Effector memory CD4-positive, alpha-beta T cell (primary cell): Measurements from ENCODE around the gene TRRAP.

Source experiments
- DNase-seq, 3 donors: peaks; one replicate each; pipeline ENCODE4 v3.0.0-alpha.2; 2020
- H3K27ac ChIP-seq: 2 replicates; pipeline ENCODE4 v1.7.0; 2013; ENCODE audit warnings: mild to moderate bottlenecking, low read length, moderate library complexity; ENCODE audit not compliant: insufficient read depth, poor library complexity, severe bottlenecking
- H3K27me3 ChIP-seq: replicated peaks from 2 replicates; pipeline ENCODE4 v1.7.0; 2013; ENCODE audit warnings: mild to moderate bottlenecking, low read length; ENCODE audit not compliant: insufficient read depth, control insufficient read depth, poor library complexity, severe bottlenecking
- H3K36me3 ChIP-seq: 2 replicates; pipeline ENCODE4 v1.7.0; 2013; ENCODE audit warnings: mild to moderate bottlenecking, low read length, moderate library complexity; ENCODE audit not compliant: control insufficient read depth, insufficient read depth
- H3K4me1 ChIP-seq: 2 replicates; pipeline ENCODE4 v1.7.0; 2013; ENCODE audit warnings: low read length, mild to moderate bottlenecking; ENCODE audit not compliant: control insufficient read depth, insufficient read depth, poor library complexity, severe bottlenecking
- H3K4me3 ChIP-seq: 2 replicates; pipeline ENCODE4 v1.7.0; 2013; ENCODE audit warnings: low read length, low read depth, mild to moderate bottlenecking; ENCODE audit not compliant: insufficient read depth, poor library complexity, severe bottlenecking
- H3K9me3 ChIP-seq: 2 replicates; pipeline ENCODE4 v1.7.0; 2013; ENCODE audit warnings: mild to moderate bottlenecking, low read length, moderate library complexity; ENCODE audit not compliant: control insufficient read depth

Gene TRRAP

GRCh38 chr7:98934267-98934666 lies 55.9 kb downstream of the TRRAP start:
- H3K4me3 ChIP-seq, result no peak overlapping the region
- H3K36me3 ChIP-seq, result peaks cover 78% of the 10 kb centered on the region
- no peak for DNase-seq
- no peaks in the 10 kb centered on the region for H3K27me3 ChIP-seq
- no peaks in the 10 kb centered on the region for H3K9me3 ChIP-seq
- no peak overlapping the region for H3K27ac ChIP-seq
- peaks cover 4% of the 10 kb centered on the region for H3K4me1 ChIP-seq

- Histone ChIP-seq H3K27me3 (no peaks in the 10 kb centered on the region), H3K4me3 (no peak overlapping the region), H3K36me3 (peaks cover 79% of the 10 kb centered on the region), H3K9me3 (no peaks in the 10 kb centered on the region), H3K27ac (no peak overlapping the region), H3K4me1 (no peaks in the 10 kb centered on the region)
- no peak for DNase-seq
Measured at GRCh38 chr7:98935811-98936210, 57.5 kb downstream of the TRRAP start.

- H3K36me3 ChIP-seq, result peaks cover 86% of the 10 kb centered on the region
Measured at GRCh38 chr7:98943336-98943735, 65.0 kb downstream of the TRRAP start.

GRCh38 chr7:98944386-98944785 lies 66.1 kb downstream of the TRRAP start:
- no peak overlapping the region for H3K4me3 ChIP-seq
- H3K36me3 ChIP-seq, result peaks cover 88% of the 10 kb centered on the region
- DNase-seq, result no peak
- no peaks in the 10 kb centered on the region for H3K4me1 ChIP-seq
- H3K9me3 ChIP-seq, result no peaks in the 10 kb centered on the region
- H3K27ac ChIP-seq, result no peak overlapping the region
- no peaks in the 10 kb centered on the region for H3K27me3 ChIP-seq

More at GRCh38 chr7:98943336-98943735, 65.0 kb downstream of the TRRAP start:
- Histone ChIP-seq H3K9me3 (no peaks in the 10 kb centered on the region), H3K27ac (no peak overlapping the region), H3K4me1 (no peaks in the 10 kb centered on the region), H3K27me3 (no peaks in the 10 kb centered on the region), H3K4me3 (no peak overlapping the region)
- no peak for DNase-seq

GRCh38 chr7:98945852-98946251 lies 67.5 kb downstream of the TRRAP start:
- no peak overlapping the region for H3K27ac ChIP-seq
- peaks cover 94% of the 10 kb centered on the region for H3K36me3 ChIP-seq
- no peaks in the 10 kb centered on the region for H3K4me1 ChIP-seq
- no peak for DNase-seq
- no peak overlapping the region for H3K4me3 ChIP-seq
- H3K9me3 ChIP-seq, result no peaks in the 10 kb centered on the region
- H3K27me3 ChIP-seq, result no peaks in the 10 kb centered on the region

GRCh38 chr7:98946389-98946788 lies 68.1 kb downstream of the TRRAP start:
- Histone ChIP-seq H3K27me3 (no peaks in the 10 kb centered on the region), H3K36me3 (peaks cover 94% of the 10 kb centered on the region), H3K4me1 (no peaks in the 10 kb centered on the region), H3K4me3 (no peak overlapping the region), H3K27ac (no peak overlapping the region), H3K9me3 (no peaks in the 10 kb centered on the region)
- no peak for DNase-seq

GRCh38 chr7:98949336-98950044 lies 71.2 kb downstream of the TRRAP start:
- Histone ChIP-seq H3K4me3 (no peak overlapping the region), H3K4me1 (no peaks in the 10 kb centered on the region), H3K9me3 (no peaks in the 10 kb centered on the region), H3K27ac (no peak overlapping the region), H3K27me3 (no peaks in the 10 kb centered on the region), H3K36me3 (peaks cover 95% of the 10 kb centered on the region)
- DNase-seq, result no peak

- Histone ChIP-seq H3K36me3 (peaks cover 94% of the 10 kb centered on the region), H3K4me1 (no peaks in the 10 kb centered on the region), H3K4me3 (no peak overlapping the region), H3K9me3 (no peaks in the 10 kb centered on the region), H3K27me3 (no peaks in the 10 kb centered on the region), H3K27ac (no peak overlapping the region)
- no peak for DNase-seq
Measured at GRCh38 chr7:98955992-98956391, 77.7 kb downstream of the TRRAP start.

GRCh38 chr7:98956469-98956868 lies 78.1 kb downstream of the TRRAP start:
- H3K4me3 ChIP-seq, result no peak overlapping the region
- no peak overlapping the region for H3K27ac ChIP-seq
- H3K36me3 ChIP-seq, result peaks cover 94% of the 10 kb centered on the region
- no peak for DNase-seq
- no peaks in the 10 kb centered on the region for H3K9me3 ChIP-seq
- H3K4me1 ChIP-seq, result no peaks in the 10 kb centered on the region
- no peaks in the 10 kb centered on the region for H3K27me3 ChIP-seq

GRCh38 chr7:98956937-98957336 lies 78.6 kb downstream of the TRRAP start:
- no peak for DNase-seq
- Histone ChIP-seq H3K4me1 (no peaks in the 10 kb centered on the region), H3K36me3 (peaks cover 94% of the 10 kb centered on the region), H3K27ac (no peak overlapping the region), H3K27me3 (no peaks in the 10 kb centered on the region), H3K4me3 (no peak overlapping the region), H3K9me3 (no peaks in the 10 kb centered on the region)
